Tibial nerve (tissue), 4 donors: ENCODE data around the gene SPPL2B. TPM values are rescaled to one million over a fixed set of nuclear protein-coding genes. Genes with fewer than 3 reads are reported as not detected.

Experiments used
- DNase-seq, 2 donors: peaks; one replicate each; pipeline ENCODE4 v3.0.0-alpha.2; 2019; ENCODE audit warnings: low spot score in 2 of 2
- H3K27ac ChIP-seq, 4 donors: fragments of 200-600 bp; sonication (generic) in 3 of 4; one replicate each; pipeline ENCODE4 v1.5.1; 2017 to 2019; ENCODE audit warnings: mild to moderate bottlenecking in 1 of 4
- H3K27me3 ChIP-seq, 2 donors: fragments of 200-600 bp; sonication (generic) in 1 of 2; one replicate each; pipeline versions ENCODE4 v1.5.1 to v1.6.0; 2017 to 2019
- H3K36me3 ChIP-seq, 3 donors: fragments of 200-600 bp; sonication (generic); one replicate each; pipeline ENCODE4 v1.5.1; 2018 to 2019
- H3K4me1 ChIP-seq, 4 donors: fragments of 200-600 bp; sonication (generic) in 3 of 4; one replicate each; pipeline ENCODE4 v1.5.1; 2017 to 2019
- H3K4me3 ChIP-seq, 4 donors: fragments of 200-600 bp; sonication (generic) in 3 of 4; one replicate each; pipeline ENCODE4 v1.5.1; 2017 to 2019; ENCODE audit warnings: mild to moderate bottlenecking in 1 of 4, moderate library complexity in 1 of 4
- H3K9me3 ChIP-seq, 4 donors: fragments of 200-600 bp; sonication (generic) in 3 of 4; one replicate each; pipeline ENCODE4 v1.5.1; 2017 to 2019
- CTCF ChIP-seq, 5 experiments: fragments of 200-600 bp in 3 of 5; fragments of 450-650 bp in 2 of 5; sonication (generic) in 3 of 5; IDR thresholded peaks; one replicate each; pipeline ENCODE4 v1.5.1; 2016 to 2019; ENCODE audit warnings: antibody characterized with exemption in 5 of 5, mild to moderate bottlenecking in 3 of 5, moderate library complexity in 2 of 5
- EP300 ChIP-seq, 2 donors: sonication (generic); formaldehyde crosslinking; IDR thresholded peaks; one replicate each; pipeline ENCODE4 v1.6.1; 2017; ENCODE audit warnings: antibody characterized with exemption in 2 of 2, mild to moderate bottlenecking in 1 of 2
- POLR2A ChIP-seq, 2 donors: fragments of 450-650 bp; IDR thresholded peaks; one replicate each; pipeline ENCODE4 v1.6.1; 2017; ENCODE audit warnings: antibody characterized with exemption in 2 of 2, mild to moderate bottlenecking in 2 of 2, moderate library complexity in 2 of 2
- WGBS, 2 donors: methylation state at CpG; one replicate each; pipeline ENCODE4 v1.1.5; 2018; 5-methylcytosine and 5-hydroxymethylcytosine counted together
- total RNA-seq, 4 donors: library from RNA; depleted of rRNA; stranded (reverse); fragments of >200 nt; gene quantifications; one replicate each; pipeline ENCODE4 v1.1.0, GENCODE V29; 2016

Gene SPPL2B
- total RNA-seq, 4 donors from 2014 or later: 51.1 to 97.2 (median 77.7) TPM

- DNase-seq: no peak
- Histone ChIP-seq H3K27ac (no peak overlapping the region), H3K4me1 (peaks cover 0 to 8% (median 0%) of the 10 kb centered on the region in 4 donors), H3K36me3 (no peaks in the 10 kb centered on the region), H3K27me3 (peaks cover 0 to 82% of the 10 kb centered on the region in 2 donors), H3K9me3 (peaks cover 0 to 4% (median 0%) of the 10 kb centered on the region in 4 donors), H3K4me3 (no peak overlapping the region)
- TF ChIP-seq POLR2A (IDR thresholded peaks at IDR 0.05): no peak
- no peak for TF ChIP-seq EP300 (IDR thresholded peaks at IDR 0.05)
- TF ChIP-seq CTCF (IDR thresholded peaks at IDR 0.05): no peak
- 46 to 49% methylated on average over 10 of the region's 10 CpGs for WGBS, 2 donors
Observed at GRCh38 chr19:2365201-2365970, 36.9 kb downstream of the SPPL2B start.

- Histone ChIP-seq H3K27me3 (peaks cover 0 to 46% of the 10 kb centered on the region in 2 donors), H3K4me3 (no peak overlapping the region), H3K4me1 (no peaks in the 10 kb centered on the region), H3K9me3 (peaks cover 0 to 3% (median 0%) of the 10 kb centered on the region in 4 donors), H3K27ac (no peak overlapping the region), H3K36me3 (no peaks in the 10 kb centered on the region)
- DNase-seq: no peak
- WGBS, 2 donors: 75% methylated on average over 16 of the region's 16 CpGs
- TF ChIP-seq CTCF (IDR thresholded peaks at IDR 0.05) (no peak), EP300 (IDR thresholded peaks at IDR 0.05) (no peak), POLR2A (IDR thresholded peaks at IDR 0.05) (no peak)
Observed at GRCh38 chr19:2371656-2372055, 43.2 kb downstream of the SPPL2B start.

GRCh38 chr19:2372076-2372612, 43.7 kb downstream of the SPPL2B start:
- Histone ChIP-seq H3K36me3 (no peaks in the 10 kb centered on the region), H3K9me3 (no peaks in the 10 kb centered on the region), H3K4me1 (no peaks in the 10 kb centered on the region), H3K27ac (no peak overlapping the region), H3K4me3 (no peak overlapping the region), H3K27me3 (peaks cover 0 to 41% of the 10 kb centered on the region in 2 donors)
- 54 to 62% methylated on average over 11 of the region's 11 CpGs for WGBS, 2 donors
- TF ChIP-seq CTCF (IDR thresholded peaks at IDR 0.05) (no peak), EP300 (IDR thresholded peaks at IDR 0.05) (no peak), POLR2A (IDR thresholded peaks at IDR 0.05) (no peak)
- DNase-seq: no peak

- Histone ChIP-seq H3K4me3 (no peak overlapping the region), H3K4me1 (no peaks in the 10 kb centered on the region), H3K27me3 (peaks cover 0 to 31% of the 10 kb centered on the region in 2 donors), H3K36me3 (no peaks in the 10 kb centered on the region), H3K27ac (no peak overlapping the region), H3K9me3 (peaks cover 0 to 9% (median 0%) of the 10 kb centered on the region in 4 donors)
- no peak for DNase-seq
- WGBS, 2 donors: 80 to 87% methylated on average over 13 of the region's 13 CpGs
- no peak for TF ChIP-seq CTCF (IDR thresholded peaks at IDR 0.05)
- TF ChIP-seq EP300 (IDR thresholded peaks at IDR 0.05): no peak
- TF ChIP-seq POLR2A (IDR thresholded peaks at IDR 0.05): no peak
Observed at GRCh38 chr19:2374808-2375207, 46.3 kb downstream of the SPPL2B start.
